Glomerular endothelial cell (primary cell): Measurements from ENCODE around the gene P2RY14. TPM values are rescaled to one million over a fixed set of nuclear protein-coding genes. Genes with fewer than 3 reads are reported as not detected.
"Not testable (repeated sequence)": the region's sequence is repeated elsewhere in the genome, so short reads cannot be mapped to it uniquely, and the experiment has no call there.

ENCODE experiments used
- DNase-seq: peaks from one replicate; pipeline ENCODE4 v3.0.0-alpha.2; 2011; ENCODE audit warnings: low read depth, low spot score; ENCODE audit errors: extremely low read depth
- total RNA-seq: library from RNA; depleted of rRNA; stranded (reverse); fragments of >200 nt; gene quantifications from 2 replicates; pipeline ENCODE4 v1.2.3, GENCODE V29; 2015

Gene P2RY14
- total RNA-seq, 1 donor from 2014 or later, result not detected

DNA sequence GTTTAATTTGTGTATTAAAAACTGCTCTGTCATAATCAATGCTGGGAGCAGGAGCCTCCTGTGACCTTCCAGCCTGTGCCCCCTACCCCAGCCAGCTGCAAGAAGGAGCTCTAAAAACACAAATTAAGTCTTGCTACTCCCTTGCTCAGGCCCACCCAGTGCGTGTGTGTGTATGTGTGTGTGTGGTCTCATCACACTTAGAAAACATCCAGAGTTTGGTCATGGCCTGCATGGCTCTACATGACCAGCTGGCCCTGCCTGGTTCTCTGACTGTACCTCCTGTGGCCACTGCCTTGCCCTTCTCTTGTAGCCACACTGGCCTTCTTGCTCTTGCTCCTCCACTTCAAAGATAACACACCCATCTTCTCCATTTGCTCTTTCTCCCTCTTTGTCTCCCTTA, 13.7 kb downstream of the P2RY14 start:
- no peak for DNase-seq

- DNase-seq, result no peak
These were observed 15.3 kb downstream of the P2RY14 start for GRCh38 chr3:151262871-151263525.

- no peak for DNase-seq
These were observed 18.7 kb downstream of the P2RY14 start for GRCh38 chr3:151259664-151260063.

DNA sequence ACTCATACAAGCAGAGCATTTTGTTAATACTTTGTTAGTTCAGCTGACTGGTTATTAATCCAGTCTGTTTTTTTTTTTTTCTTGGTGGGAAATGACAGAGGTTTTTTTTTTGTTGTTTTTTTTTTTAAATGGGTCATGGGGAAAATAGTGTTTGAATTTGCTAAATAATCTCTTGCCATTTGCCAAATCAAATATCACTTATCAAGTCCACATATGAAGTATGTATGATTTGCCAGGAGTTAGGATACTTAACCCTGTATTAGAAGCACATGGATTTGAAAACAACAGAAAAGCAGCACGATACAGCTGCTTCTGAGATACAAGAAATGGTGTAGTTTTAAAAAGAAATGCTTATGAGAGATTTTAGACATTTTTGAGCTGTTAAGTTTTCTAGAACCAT, 21.6 kb downstream of the P2RY14 start:
- no peak for DNase-seq

DNA sequence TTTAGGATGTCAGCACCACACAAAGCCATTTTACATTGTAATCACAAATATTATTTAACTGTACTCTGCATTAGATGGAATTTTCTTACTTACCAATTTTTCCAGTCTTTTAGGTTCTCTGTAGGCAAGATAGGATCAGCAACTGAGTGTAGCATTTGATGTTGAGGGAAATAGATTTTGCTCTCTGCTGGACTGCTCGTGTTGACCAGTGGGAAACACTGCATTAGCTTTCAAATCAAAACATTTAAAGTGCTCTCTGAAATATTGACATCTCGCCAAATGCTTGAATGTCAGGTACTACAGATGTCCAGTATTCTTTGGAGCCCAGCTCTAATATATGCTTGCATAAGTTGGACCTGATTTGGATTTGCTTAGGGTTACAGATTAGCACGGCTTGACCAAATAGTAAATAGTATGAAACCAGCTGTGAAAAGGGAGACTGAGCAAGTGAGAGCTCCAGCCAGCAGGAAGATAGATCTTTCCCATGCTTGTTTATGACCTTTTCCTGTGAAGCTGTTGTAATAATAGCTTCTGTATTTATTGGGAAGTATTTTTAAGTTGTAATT, 29.5 kb downstream of the P2RY14 start:
- DNase-seq, result no peak

GRCh38 chr3:151242006-151242405, 36.3 kb downstream of the P2RY14 start:
- not testable (repeated sequence) for DNase-seq

GRCh38 chr3:151236736-151237135, 41.6 kb downstream of the P2RY14 start:
- DNase-seq, result no peak

GRCh38 chr3:151236316-151236715, 42.0 kb downstream of the P2RY14 start:
- DNase-seq, result no peak

- DNase-seq, result no peak
These were observed 43.5 kb downstream of the P2RY14 start for GRCh38 chr3:151234825-151235224.

DNA sequence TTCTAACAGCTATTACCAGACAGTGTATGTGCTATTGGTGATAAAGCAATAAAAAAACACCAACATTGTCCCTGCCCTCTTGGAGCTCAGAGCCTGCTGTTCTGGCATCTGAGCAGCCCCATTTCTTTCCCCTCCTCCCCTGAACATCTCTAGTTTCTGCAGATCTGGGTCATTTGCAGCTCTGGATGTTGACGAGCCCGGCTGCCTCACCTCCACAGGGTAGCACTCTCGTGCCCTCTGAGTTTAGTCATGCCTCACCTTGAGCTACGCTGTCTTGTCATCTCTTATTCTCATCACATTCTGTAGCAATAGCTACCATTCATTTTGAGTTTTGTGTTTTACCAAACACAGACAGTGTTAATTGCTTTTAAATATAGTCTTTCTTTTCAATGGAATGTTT, 45.4 kb downstream of the P2RY14 start:
- DNase-seq, result no peak

DNA sequence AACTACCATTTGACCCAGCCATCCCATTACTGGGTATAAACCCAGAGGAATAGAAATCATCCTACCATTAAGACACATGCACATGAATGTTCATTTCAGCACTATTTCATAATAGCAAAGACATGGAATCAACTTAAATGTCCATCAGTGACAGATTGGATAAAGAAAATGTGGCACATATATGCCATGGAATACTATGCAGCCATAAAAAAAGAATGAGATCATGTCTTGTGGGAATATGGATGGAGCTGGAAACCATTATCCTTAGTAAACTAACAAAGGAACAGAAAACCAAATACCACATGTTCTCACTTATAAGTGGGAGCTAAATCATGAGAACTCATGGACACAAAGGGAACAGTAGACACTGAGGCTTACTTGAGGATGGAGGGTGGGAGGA, 45.9 kb downstream of the P2RY14 start:
- not testable (repeated sequence) for DNase-seq

DNA sequence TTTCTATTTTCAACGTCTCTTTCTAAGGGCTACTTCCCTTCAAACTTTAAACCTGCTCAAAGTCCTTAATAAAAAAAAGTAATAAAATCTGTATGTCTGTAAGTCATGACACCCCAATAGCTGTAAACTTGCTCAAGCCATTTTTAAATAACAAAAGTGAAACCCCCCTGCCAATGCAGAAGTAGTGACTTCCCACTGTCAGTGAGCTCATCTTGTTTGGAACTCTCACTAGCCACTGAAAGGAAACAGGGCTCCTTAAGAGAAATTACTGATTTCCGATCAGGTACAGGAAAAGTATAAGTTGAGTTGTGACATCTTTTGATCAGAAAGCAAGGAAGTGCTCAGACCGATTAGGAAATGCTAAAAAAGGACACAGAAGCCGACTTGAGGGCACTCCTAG, 47.7 kb downstream of the P2RY14 start:
- no peak for DNase-seq

DNA sequence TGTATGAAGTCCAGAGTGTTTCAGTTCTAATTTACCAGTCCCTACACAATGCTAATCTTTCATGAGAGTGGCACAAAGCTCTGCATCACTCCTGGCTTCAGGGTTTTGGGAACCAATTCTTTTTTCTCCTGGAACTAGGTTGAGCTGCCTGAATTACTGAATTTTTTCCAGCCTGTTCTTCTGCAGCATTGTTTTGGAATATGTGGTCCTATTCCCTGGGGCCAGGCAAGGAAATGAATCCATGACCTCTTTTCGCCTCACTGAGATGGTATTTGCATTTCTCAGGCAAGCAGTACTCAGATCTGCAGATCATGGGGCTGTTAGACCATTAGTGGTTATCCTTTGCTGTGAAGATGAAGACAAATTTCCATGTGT, 49.7 kb downstream of the P2RY14 start:
- DNase-seq, result no peak

GRCh38 chr3:151227807-151228665, 50.3 kb downstream of the P2RY14 start:
- DNase-seq, result peak; percentile 67

- DNase-seq, result no peak
These were observed 51.0 kb downstream of the P2RY14 start for GRCh38 chr3:151227266-151227806.

GRCh38 chr3:151226825-151227224, 51.5 kb downstream of the P2RY14 start:
- DNase-seq, result no peak

DNA sequence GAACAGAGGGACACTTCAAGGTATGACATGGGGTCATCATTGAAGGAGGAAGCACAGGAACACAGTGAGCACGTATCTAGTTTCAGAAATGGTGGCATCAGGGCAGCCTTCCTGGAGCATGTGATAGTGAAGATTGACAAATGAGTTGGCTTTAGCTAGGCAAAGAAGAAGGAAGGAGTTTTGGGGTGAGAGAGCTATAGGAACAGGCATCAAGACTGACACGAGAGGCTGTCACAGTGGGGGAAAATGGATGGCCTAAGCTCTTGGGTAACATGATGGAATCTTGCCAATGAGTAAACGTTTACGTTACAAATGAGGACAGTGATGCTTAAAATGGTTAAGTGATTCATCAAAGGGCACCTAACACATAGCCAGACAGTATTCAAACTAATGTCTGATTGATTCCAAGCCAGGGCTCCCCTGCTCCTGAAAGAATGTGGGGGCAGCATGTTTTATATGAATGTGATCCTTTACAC, 52.2 kb downstream of the P2RY14 start:
- DNase-seq, result no peak

- peak; percentile 31 for DNase-seq
These were observed 53.0 kb downstream of the P2RY14 start for GRCh38 chr3:151225040-151225975.

- no peak for DNase-seq
These were observed 54.0 kb downstream of the P2RY14 start for GRCh38 chr3:151224268-151224866.

- no peak for DNase-seq
These were observed 59.3 kb downstream of the P2RY14 start for GRCh38 chr3:151219056-151219455.
